ENCODE results near the gene SERAC1. TPM values are rescaled to one million over a fixed set of nuclear protein-coding genes. Genes with fewer than 3 reads are reported as not detected.

Gene SERAC1
- total and polyA plus RNA-seq, 2 donors (not counting 1 experiment from before 2014, with no cell fraction given) = 1.9 to 5.8 TPM

DNA sequence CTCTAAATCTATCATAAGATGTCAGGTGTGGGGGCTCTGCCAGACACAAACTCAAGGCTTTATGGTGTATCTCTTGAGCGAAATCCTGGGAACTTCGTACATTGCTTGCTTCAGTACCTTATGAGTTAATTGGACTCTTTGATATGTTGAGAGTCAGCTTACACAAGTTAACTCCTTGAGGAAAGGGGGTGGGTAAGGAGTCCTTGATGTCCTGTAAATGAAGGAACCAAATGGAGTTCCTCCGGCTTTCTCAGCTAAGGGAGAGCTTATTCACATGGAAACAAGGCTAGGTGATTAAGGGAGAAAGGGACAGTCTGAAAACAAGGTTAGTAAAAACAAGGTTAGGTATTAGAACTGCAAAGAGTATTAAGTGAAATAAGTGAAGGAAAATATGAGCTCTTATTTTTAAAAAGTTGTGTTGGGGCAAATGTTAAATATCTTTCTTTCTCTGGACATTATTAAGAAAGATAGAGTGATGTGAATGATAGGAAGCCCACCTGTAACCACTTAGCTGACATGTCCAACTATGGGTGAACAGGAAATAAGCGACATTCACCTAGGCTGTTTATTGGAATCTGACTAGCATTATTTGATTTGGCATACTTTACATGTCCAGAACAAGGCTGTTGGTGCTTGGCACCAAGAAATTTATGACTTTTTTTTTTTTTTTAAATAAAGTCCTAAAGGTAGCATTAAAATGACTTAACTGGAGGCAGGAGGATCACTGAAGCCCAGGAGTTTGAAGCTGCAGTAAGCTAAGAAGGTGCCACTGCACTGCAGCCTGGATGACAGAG, 26.6 kb upstream of the SERAC1 start:
- H3K9ac ChIP-seq (ENCODE audit: low read length) = no peak overlapping the region
- H3K36me3 ChIP-seq (replicated peaks in 1 of 2; ENCODE audit: control extremely low read depth in 1 of 2, control insufficient read depth in 1 of 2, extremely low read depth in 1 of 2, insufficient read depth in 2 of 2, low read length in 1 of 2) = peaks cover 6 to 13% of the 10 kb centered on the region in 2 experiments
- intact Hi-C loops (cut with micrococcal nuclease) = no loop called here
- H3K4me3 Mint-ChIP-seq = no peak overlapping the region
- H3K4me3 ChIP-seq (ENCODE audit: control extremely low read depth in 1 of 5, extremely low read depth in 1 of 5, insufficient read depth in 1 of 5, low read depth in 2 of 5, low read length in 4 of 5) = no peak overlapping the region
- ChIA-PET POLR2A (interaction anchor here (0.7 kb wide), 1 partner anchor 10 kb away, joined by 5 read pairs; no protein-coding TSS in a partner anchor), CTCF (interaction anchor here (0.6 to 0.9 kb wide), 2 partner anchors 20 to 387 kb away, joined by 3 to 5 read pairs; no protein-coding TSS in a partner anchor)
- no peak overlapping the region for H3K4me2 ChIP-seq (replicated peaks; ENCODE audit: low read depth, low read length, poor library complexity, severe bottlenecking)
- H3K4me1 Mint-ChIP-seq = no peaks in the 10 kb centered on the region
- H3K4me1 ChIP-seq (ENCODE audit: control insufficient read depth in 2 of 2, insufficient read depth in 2 of 2, low read length in 2 of 2) = no peaks in the 10 kb centered on the region
- H3K27me3 Mint-ChIP-seq = no peaks in the 10 kb centered on the region
- 100% methylated on average over 3 of the region's 4 CpGs for WGBS (ENCODE audit: insufficient coverage)
- H2AFZ ChIP-seq (ENCODE audit: insufficient read depth, low read depth, low read length, poor library complexity, severe bottlenecking) = no peak overlapping the region
- no peaks in the 10 kb centered on the region for H3K9me3 ChIP-seq (ENCODE audit: control extremely low read depth in 1 of 3, control insufficient read depth in 2 of 3, insufficient read depth in 1 of 3, low read length in 2 of 3)
- no peak overlapping the region for H3K27ac Mint-ChIP-seq
- ATAC-seq (ENCODE audit: low read depth) (no peak), DNase-seq (no peak)
- no peaks in the 10 kb centered on the region for H3K79me2 ChIP-seq (ENCODE audit: control insufficient read depth, insufficient read depth, low read length)
- no peaks in the 10 kb centered on the region for H3K9me3 Mint-ChIP-seq (ENCODE audit: insufficient read depth)
- TF ChIP-seq EZH2 (IDR thresholded peaks at IDR 0.05; ENCODE audit: borderline replicate concordance, insufficient read depth, low read depth, low read length, poor library complexity, severe bottlenecking) = no peak
- no peak for TF ChIP-seq CTCF (IDR thresholded peaks at IDR 0.05)
- no peaks in the 10 kb centered on the region for H4K20me1 ChIP-seq (ENCODE audit: control insufficient read depth, insufficient read depth, low read length, poor library complexity, severe bottlenecking)
- H3K27ac ChIP-seq (ENCODE audit: low read length in 2 of 2) = no peak overlapping the region
- no peaks in the 10 kb centered on the region for H3K27me3 ChIP-seq (replicated peaks in 1 of 4; ENCODE audit: control extremely low read depth in 1 of 4, control insufficient read depth in 3 of 4, insufficient read depth in 4 of 4, low read length in 3 of 4)

- Histone ChIP-seq H3K27me3 (replicated peaks in 1 of 4; ENCODE audit: control extremely low read depth in 1 of 4, control insufficient read depth in 3 of 4, insufficient read depth in 4 of 4, low read length in 3 of 4) (no peaks in the 10 kb centered on the region), H3K4me2 (replicated peaks; ENCODE audit: low read depth, low read length, poor library complexity, severe bottlenecking) (no peak overlapping the region), H4K20me1 (ENCODE audit: control insufficient read depth, insufficient read depth, low read length, poor library complexity, severe bottlenecking) (no peaks in the 10 kb centered on the region), H3K9me3 (ENCODE audit: control extremely low read depth in 1 of 3, control insufficient read depth in 2 of 3, insufficient read depth in 1 of 3, low read length in 2 of 3) (peaks cover 0 to 5% (median 0%) of the 10 kb centered on the region in 3 donors), H3K4me3 (ENCODE audit: control extremely low read depth in 1 of 5, extremely low read depth in 1 of 5, insufficient read depth in 1 of 5, low read depth in 2 of 5, low read length in 4 of 5) (no peak overlapping the region), H3K79me2 (ENCODE audit: control insufficient read depth, insufficient read depth, low read length) (no peaks in the 10 kb centered on the region), H3K27ac (ENCODE audit: low read length in 2 of 2) (no peak overlapping the region), H2AFZ (ENCODE audit: insufficient read depth, low read depth, low read length, poor library complexity, severe bottlenecking) (no peak overlapping the region), H3K4me1 (ENCODE audit: control insufficient read depth in 2 of 2, insufficient read depth in 2 of 2, low read length in 2 of 2) (no peaks in the 10 kb centered on the region), H3K36me3 (replicated peaks in 1 of 2; ENCODE audit: control extremely low read depth in 1 of 2, control insufficient read depth in 1 of 2, extremely low read depth in 1 of 2, insufficient read depth in 2 of 2, low read length in 1 of 2) (peaks cover 6 to 18% of the 10 kb centered on the region in 2 experiments), H3K9ac (ENCODE audit: low read length) (no peak overlapping the region)
- Mint-ChIP-seq H3K27me3 (no peaks in the 10 kb centered on the region), H3K9me3 (ENCODE audit: insufficient read depth) (no peaks in the 10 kb centered on the region), H3K4me3 (no peak overlapping the region), H3K27ac (no peak overlapping the region), H3K4me1 (no peaks in the 10 kb centered on the region)
- intact Hi-C loops (cut with micrococcal nuclease) = no loop called here
- DNase-seq (no peak), ATAC-seq (ENCODE audit: low read depth) (no peak)
- no CpG with 5 or more reads among the region's 4 CpGs for WGBS (ENCODE audit: insufficient coverage)
- TF ChIP-seq CTCF (IDR thresholded peaks at IDR 0.05) = no peak
- TF ChIP-seq EZH2 (IDR thresholded peaks at IDR 0.05; ENCODE audit: borderline replicate concordance, insufficient read depth, low read depth, low read length, poor library complexity, severe bottlenecking) = no peak
- ChIA-PET CTCF (interaction anchor here (1.7 kb wide), 1 partner anchor 23 kb away, joined by 7 read pairs; no protein-coding TSS in a partner anchor), POLR2A (no interaction called here)
These were observed 23.7 kb upstream of the SERAC1 start for GRCh38 chr6:158191761-158192160.

All from B cell (primary cell).